ENCODE measurements around the gene CRTC1.

CRTC1 gene

GRCh38 chr19:18700501-18701249, 17.2 kb downstream of the CRTC1 start:
- Histone ChIP-seq H3K27me3 (ENCODE audit: control insufficient read depth, insufficient read depth, low read length) (no peaks in the 10 kb centered on the region), H3K4me1 (peaks cover 10% of the 10 kb centered on the region), H3K27ac (peak overlapping the region; percentile 51), H3K9ac (no peak overlapping the region), H2AFZ (peak overlapping the region; percentile 51), H3K79me2 (peaks cover 18% of the 10 kb centered on the region), H3K9me3 (ENCODE audit: control insufficient read depth, low read length) (no peaks in the 10 kb centered on the region), H3K36me3 (ENCODE audit: control insufficient read depth, insufficient read depth, low read length) (no peaks in the 10 kb centered on the region), H3K4me3 (ENCODE audit: low read depth, low read length) (peak overlapping the region; percentile 20), H3K4me2 (ENCODE audit: low read length) (peak overlapping the region; percentile 59)
- TF ChIP-seq CTCF (IDR thresholded peaks at IDR 0.05), result no peak

DNA sequence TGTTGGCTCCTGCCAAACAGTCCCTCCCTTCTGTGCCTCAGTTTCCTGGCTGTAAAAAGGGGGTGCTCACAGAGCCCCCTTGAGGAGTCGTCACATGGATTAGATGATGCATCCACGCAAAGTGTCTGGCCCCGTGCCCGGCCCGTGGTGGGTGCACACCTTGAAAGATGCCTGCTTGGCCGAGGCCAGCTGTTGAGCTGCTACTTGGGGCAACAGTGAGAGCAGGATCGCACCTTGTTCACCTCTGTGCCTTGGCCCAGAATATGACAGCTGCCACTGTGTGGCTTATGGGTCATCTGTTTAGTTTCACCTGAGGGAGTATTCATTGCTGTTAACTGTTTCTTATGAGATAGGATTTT, 17.7 kb downstream of the CRTC1 start:
- H3K79me2 ChIP-seq, result peaks cover 19% of the 10 kb centered on the region
- no peak for TF ChIP-seq CTCF (IDR thresholded peaks at IDR 0.05)
- H3K4me3 ChIP-seq (ENCODE audit: low read depth, low read length), result no peak overlapping the region
- peak overlapping the region; percentile 51 for H2AFZ ChIP-seq
- no peaks in the 10 kb centered on the region for H3K36me3 ChIP-seq (ENCODE audit: control insufficient read depth, insufficient read depth, low read length)
- peaks cover 10% of the 10 kb centered on the region for H3K4me1 ChIP-seq
- peak overlapping the region; percentile 59 for H3K4me2 ChIP-seq (ENCODE audit: low read length)
- H3K27ac ChIP-seq, result peak overlapping the region; percentile 51
- H3K9ac ChIP-seq, result no peak overlapping the region
- no peaks in the 10 kb centered on the region for H3K27me3 ChIP-seq (ENCODE audit: control insufficient read depth, insufficient read depth, low read length)
- H3K9me3 ChIP-seq (ENCODE audit: control insufficient read depth, low read length), result no peaks in the 10 kb centered on the region

- H3K9ac ChIP-seq, result no peak overlapping the region
- no peaks in the 10 kb centered on the region for H3K9me3 ChIP-seq (ENCODE audit: control insufficient read depth, low read length)
- H2AFZ ChIP-seq, result no peak overlapping the region
- H3K4me3 ChIP-seq (ENCODE audit: low read depth, low read length), result no peak overlapping the region
- H3K4me1 ChIP-seq, result peaks cover 5% of the 10 kb centered on the region
- no peaks in the 10 kb centered on the region for H3K36me3 ChIP-seq (ENCODE audit: control insufficient read depth, insufficient read depth, low read length)
- TF ChIP-seq CTCF (IDR thresholded peaks at IDR 0.05), result no peak
- no peaks in the 10 kb centered on the region for H3K27me3 ChIP-seq (ENCODE audit: control insufficient read depth, insufficient read depth, low read length)
- H3K4me2 ChIP-seq (ENCODE audit: low read length), result no peak overlapping the region
- H3K79me2 ChIP-seq, result peaks cover 31% of the 10 kb centered on the region
- H3K27ac ChIP-seq, result no peak overlapping the region
Measured at GRCh38 chr19:18704054-18704453, 20.6 kb downstream of the CRTC1 start.

DNA sequence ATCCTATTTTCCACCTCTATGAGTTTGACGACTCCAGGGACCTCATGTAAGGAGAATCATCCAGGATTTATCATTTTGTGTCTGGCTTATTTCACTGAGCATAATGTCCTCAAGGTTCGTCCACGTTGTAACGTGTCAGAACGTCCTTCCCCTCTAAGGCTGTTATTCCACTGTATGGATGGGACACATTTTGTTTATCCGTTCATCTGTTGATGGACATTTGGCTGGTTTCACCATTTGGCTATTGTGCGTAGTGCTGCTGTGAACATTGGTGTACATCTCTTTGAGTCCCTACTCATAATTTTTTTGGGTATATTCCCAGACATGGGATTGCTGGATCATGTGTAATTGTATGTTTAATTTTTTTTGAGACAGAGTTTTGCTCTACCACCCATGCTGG, 21.5 kb downstream of the CRTC1 start:
- Histone ChIP-seq H3K4me2 (ENCODE audit: low read length) (no peak overlapping the region), H3K27ac (no peak overlapping the region), H3K9me3 (ENCODE audit: control insufficient read depth, low read length) (no peaks in the 10 kb centered on the region), H2AFZ (no peak overlapping the region), H3K9ac (no peak overlapping the region), H3K79me2 (peaks cover 36% of the 10 kb centered on the region), H3K4me1 (peaks cover 5% of the 10 kb centered on the region), H3K4me3 (ENCODE audit: low read depth, low read length) (no peak overlapping the region), H3K36me3 (ENCODE audit: control insufficient read depth, insufficient read depth, low read length) (no peaks in the 10 kb centered on the region), H3K27me3 (ENCODE audit: control insufficient read depth, insufficient read depth, low read length) (no peaks in the 10 kb centered on the region)
- TF ChIP-seq CTCF (IDR thresholded peaks at IDR 0.05), result no peak
